Stomach (tissue), 9 donors: ENCODE data around the gene PTPRG. TPM values are rescaled to one million over a fixed set of nuclear protein-coding genes. Genes with fewer than 3 reads are reported as not detected.
A peak's percentile ranks its signal among the peaks of the same experiment; 100 is the strongest.

Source experiments
- DNase-seq, 2 donors: peaks; one replicate each; pipeline versions ENCODE4 v3.0.0 to v3.0.0-alpha.2; 2013 to 2019
- H3K27ac ChIP-seq, 5 donors: fragments of 200-600 bp in 4 of 5; sonication (generic) in 4 of 5; one replicate each; pipeline ENCODE4 v1.5.1; 2013 to 2019; ENCODE audit warnings: mild to moderate bottlenecking in 1 of 5, moderate library complexity in 1 of 5
- H3K27me3 ChIP-seq, 3 donors: fragments of 200-600 bp; sonication (generic); one replicate each; pipeline ENCODE4 v1.5.1; 2017 to 2019; ENCODE audit warnings: mixed run types in 1 of 3
- H3K36me3 ChIP-seq, 4 donors: fragments of 200-600 bp; sonication (generic); 1 replicate in 3 of 4; 2 replicates in 1 of 4; pipeline ENCODE4 v1.5.1; 2016 to 2019
- H3K4me1 ChIP-seq, 4 donors: fragments of 200-600 bp; sonication (generic); one replicate each; pipeline ENCODE4 v1.5.1; 2016 to 2019
- H3K4me3 ChIP-seq, 4 donors: fragments of 200-600 bp; sonication (generic) in 3 of 4; one replicate each; pipeline ENCODE4 v1.5.1; 2016 to 2019; ENCODE audit warnings: mild to moderate bottlenecking in 1 of 4
- H3K9me3 ChIP-seq, 4 donors: fragments of 200-600 bp; sonication (generic); one replicate each; pipeline ENCODE4 v1.5.1; 2016 to 2019
- CTCF ChIP-seq, 7 experiments: fragments of 450-650 bp in 4 of 7; fragments of 200-600 bp in 3 of 7; sonication (generic) in 3 of 7; IDR thresholded peaks; one replicate each; pipeline ENCODE4 v1.5.1; 2016 to 2019; ENCODE audit warnings: antibody characterized with exemption in 7 of 7, control low read depth in 2 of 7, mild to moderate bottlenecking in 1 of 7
- EP300 ChIP-seq: sonication (generic); formaldehyde crosslinking; IDR thresholded peaks from one replicate; pipeline ENCODE4 v1.6.1; 2017; ENCODE audit warnings: antibody characterized with exemption
- POLR2A ChIP-seq, 4 donors: fragments of 450-650 bp; IDR thresholded peaks; one replicate each; pipeline ENCODE4 v1.6.1; 2016; ENCODE audit warnings: antibody characterized with exemption in 4 of 4, control low read depth in 2 of 4, mild to moderate bottlenecking in 1 of 4, moderate library complexity in 1 of 4
- POLR2AphosphoS5 ChIP-seq, 3 donors: sonication (generic); formaldehyde crosslinking; IDR thresholded peaks; one replicate each; pipeline ENCODE4 v1.6.1; 2016; ENCODE audit warnings: antibody characterized with exemption in 3 of 3
- WGBS, 5 donors: extraction: QIAGEN DNeasy Blood & Tissue Kit in 3 of 5; methylation state at CpG; one replicate each; pipeline versions ENCODE4 v1.1.5 to v1.1.7; 2013 to 2018; 5-methylcytosine and 5-hydroxymethylcytosine counted together
- intact Hi-C: fragments of 100-400 bp; cut with DNase I; formaldehyde crosslinking; loops from one replicate; pipeline ENCODE4 v1.15.1; 2023; ENCODE audit warnings: low total_unique reads
- polyA plus RNA-seq, 3 donors: library from polyadenylated mRNA; stranded (reverse); fragments of 200-250 nt; gene quantifications; one replicate each; pipeline ENCODE4 v1.2.3, GENCODE V29; 2013
- total RNA-seq, 5 donors: library from RNA; depleted of rRNA; stranded (reverse); fragments of >200 nt; gene quantifications; one replicate each; pipeline versions ENCODE4 v1.1.0 to v1.2.3, GENCODE V29; 2014 to 2016
- donor health status: healthy with polysubstance abuse.
- donor health status: Bipolar disorder and iron deficiency.
- donor health status: healthy.

The PTPRG gene
- total and polyA plus RNA-seq, 8 donors, result 2.4 to 96.0 (median 22.0) TPM

GRCh38 chr3:62229211-62229610 lies 667.8 kb downstream of the PTPRG start:
- no peaks in the 10 kb centered on the region for H3K4me1 ChIP-seq
- peaks cover 0 to 3% (median 2%) of the 10 kb centered on the region in 4 donors for H3K36me3 ChIP-seq
- no peak for DNase-seq
- no peak overlapping the region for H3K4me3 ChIP-seq
- H3K27me3 ChIP-seq, result no peaks in the 10 kb centered on the region
- no peak overlapping the region for H3K27ac ChIP-seq
- no peaks in the 10 kb centered on the region for H3K9me3 ChIP-seq
- 83 to 93% (median 88%) methylated on average over 5 of the region's 5 CpGs for WGBS, 5 donors
- TF ChIP-seq EP300 (no peak), POLR2A (IDR thresholded peaks at IDR 0.05) (no peak)
- intact Hi-C loops, result no loop called here

GRCh38 chr3:62229908-62230307 lies 668.5 kb downstream of the PTPRG start:
- Histone ChIP-seq H3K4me3 (no peak overlapping the region), H3K9me3 (no peaks in the 10 kb centered on the region), H3K27me3 (no peaks in the 10 kb centered on the region), H3K4me1 (no peaks in the 10 kb centered on the region), H3K36me3 (peaks cover 0 to 3% (median 2%) of the 10 kb centered on the region in 4 donors), H3K27ac (no peak overlapping the region)
- 64 to 85% (median 65%) methylated on average over 1 of the region's 1 CpG for WGBS, 5 donors
- TF ChIP-seq POLR2AphosphoS5 (IDR thresholded peaks at IDR 0.05), result no peak
- peak in 1 of 7 experiments; percentile 6 for TF ChIP-seq CTCF (IDR thresholded peaks at IDR 0.05)
- TF ChIP-seq EP300, result no peak
- no peak for TF ChIP-seq POLR2A (IDR thresholded peaks at IDR 0.05)
- DNase-seq, result no peak
- intact Hi-C loops, result no loop called here

DNA sequence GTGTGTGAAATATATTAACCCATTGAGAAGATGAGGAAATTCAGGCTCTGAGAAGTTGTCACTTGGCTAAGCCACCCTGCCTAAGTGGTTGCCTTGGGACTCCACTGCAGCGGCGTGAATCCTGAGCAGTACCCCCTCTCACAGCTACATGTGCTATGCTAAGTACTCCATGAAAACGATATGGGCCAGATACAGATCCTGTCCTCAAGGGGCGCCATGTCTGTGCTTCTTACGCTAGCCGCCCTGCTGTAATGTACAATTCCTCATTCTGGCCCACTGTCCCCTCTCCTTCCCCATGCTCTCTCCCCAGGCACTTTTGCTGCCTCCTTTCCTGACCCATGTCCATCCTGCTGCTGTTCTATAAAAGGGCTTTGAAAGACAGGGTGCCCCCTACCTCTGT lies 671.7 kb downstream of the PTPRG start:
- no peak overlapping the region for H3K4me3 ChIP-seq
- H3K9me3 ChIP-seq, result no peaks in the 10 kb centered on the region
- WGBS, 5 donors, result 88 to 94% (median 92%) methylated on average over 6 of the region's 6 CpGs
- H3K27ac ChIP-seq, result no peak overlapping the region
- TF ChIP-seq POLR2A (IDR thresholded peaks at IDR 0.05), result no peak
- no peak for TF ChIP-seq EP300
- TF ChIP-seq CTCF (IDR thresholded peaks at IDR 0.05), result no peak
- TF ChIP-seq POLR2AphosphoS5 (IDR thresholded peaks at IDR 0.05), result no peak
- no peak for DNase-seq
- intact Hi-C loops, result no loop called here
- H3K36me3 ChIP-seq, result no peaks in the 10 kb centered on the region
- no peaks in the 10 kb centered on the region for H3K4me1 ChIP-seq
- no peaks in the 10 kb centered on the region for H3K27me3 ChIP-seq

- Histone ChIP-seq H3K27ac (no peak overlapping the region), H3K4me1 (no peaks in the 10 kb centered on the region), H3K27me3 (no peaks in the 10 kb centered on the region), H3K9me3 (no peaks in the 10 kb centered on the region), H3K36me3 (no peaks in the 10 kb centered on the region), H3K4me3 (no peak overlapping the region)
- 55 to 72% (median 60%) methylated on average over 4 of the region's 4 CpGs for WGBS, 5 donors
- TF ChIP-seq EP300, result no peak
- TF ChIP-seq CTCF (IDR thresholded peaks at IDR 0.05), result no peak
- TF ChIP-seq POLR2A (IDR thresholded peaks at IDR 0.05), result no peak
- TF ChIP-seq POLR2AphosphoS5 (IDR thresholded peaks at IDR 0.05), result no peak
- intact Hi-C loops, result no loop called here
- peak in 1 of 2 donors; percentile 37 for DNase-seq
Observed at GRCh38 chr3:62236016-62236415, 674.6 kb downstream of the PTPRG start.

DNA sequence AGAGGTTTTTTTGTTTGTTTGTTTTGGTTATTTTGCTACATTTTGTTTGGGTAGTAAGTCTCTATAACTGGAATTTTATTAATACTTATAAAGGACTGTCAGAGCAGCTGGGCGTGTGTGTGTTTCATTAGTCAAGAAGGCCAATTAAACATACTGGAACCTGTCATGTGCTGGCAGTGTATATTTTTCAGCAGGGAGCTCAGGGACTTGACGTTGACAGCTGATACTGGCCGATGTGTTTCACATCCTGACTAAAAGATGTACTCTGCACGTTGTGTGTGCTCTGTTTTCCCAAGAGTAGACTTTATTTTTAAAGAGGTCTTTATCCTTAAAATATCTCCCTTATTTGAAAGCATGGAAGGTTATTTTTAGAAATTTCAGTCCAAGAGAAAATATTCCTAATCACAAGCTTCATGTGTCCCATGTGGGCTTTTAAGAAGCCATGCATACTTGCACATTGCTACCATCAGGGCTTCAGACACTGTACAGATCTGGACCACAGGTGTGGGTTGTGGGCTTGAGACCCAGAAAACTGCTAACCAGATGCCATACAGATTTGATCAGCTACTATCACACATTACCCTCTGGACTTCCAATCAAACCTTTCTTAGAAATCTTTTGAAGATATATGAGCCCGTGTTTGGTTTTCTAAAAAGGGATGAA lies 676.0 kb downstream of the PTPRG start:
- intact Hi-C loops, result no loop called here
- Histone ChIP-seq H3K4me3 (no peak overlapping the region), H3K4me1 (no peaks in the 10 kb centered on the region), H3K27ac (no peak overlapping the region), H3K36me3 (peaks cover 0 to under 1% (median 0%) of the 10 kb centered on the region in 4 donors), H3K27me3 (no peaks in the 10 kb centered on the region), H3K9me3 (no peaks in the 10 kb centered on the region)
- no peak for TF ChIP-seq POLR2AphosphoS5 (IDR thresholded peaks at IDR 0.05)
- TF ChIP-seq EP300, result no peak
- TF ChIP-seq CTCF (IDR thresholded peaks at IDR 0.05), result no peak
- no peak for TF ChIP-seq POLR2A (IDR thresholded peaks at IDR 0.05)
- DNase-seq, result peak in 1 of 2 donors; percentile 24
- WGBS, 5 donors, result 49 to 58% (median 53%) methylated on average over 5 of the region's 5 CpGs
